Suprapubic skin (tissue), 4 donors: Measurements from ENCODE around the gene INTS14.

ENCODE experiments used
- CTCF ChIP-seq, 2 donors: fragments of 200-600 bp in 1 of 2; fragments of 450-650 bp in 1 of 2; sonication (generic) in 1 of 2; IDR thresholded peaks; one replicate each; pipeline ENCODE4 v1.5.1; 2016 to 2019; ENCODE audit warnings: antibody characterized with exemption in 2 of 2, mild to moderate bottlenecking in 1 of 2, moderate library complexity in 1 of 2
- POLR2A ChIP-seq, 2 donors: fragments of 450-650 bp; IDR thresholded peaks; one replicate each; pipeline ENCODE4 v1.6.1; 2017; ENCODE audit warnings: antibody characterized with exemption in 2 of 2, mild to moderate bottlenecking in 2 of 2, moderate library complexity in 2 of 2
- POLR2AphosphoS5 ChIP-seq, 3 donors: sonication (generic); formaldehyde crosslinking; IDR thresholded peaks; one replicate each; pipeline ENCODE4 v1.6.1; 2017; ENCODE audit warnings: antibody characterized with exemption in 3 of 3

GRCh38 chr15:65598468-65598867 lies 12.5 kb downstream of the INTS14 start:
- no peak for TF ChIP-seq CTCF (IDR thresholded peaks at IDR 0.05)
- TF ChIP-seq POLR2A (IDR thresholded peaks at IDR 0.05), result no peak
- TF ChIP-seq POLR2AphosphoS5 (IDR thresholded peaks at IDR 0.05), result no peak
